ENCODE data around the gene IL10RA.

IL10RA gene

GRCh38 chr11:118012083-118012669 lies 26.0 kb downstream of the IL10RA start:
- Histone ChIP-seq H3K79me1 (ENCODE audit: low read depth, low read length) (no peaks in the 10 kb centered on the region), H3K9ac (ENCODE audit: low read depth, low read length, poor library complexity) (no peak overlapping the region), H2BK15ac (ENCODE audit: low read length) (no peak overlapping the region), H2BK120ac (ENCODE audit: low read depth, low read length) (no peak overlapping the region), H3K27me3 (ENCODE audit: control insufficient read depth in 3 of 3, insufficient read depth in 3 of 3, low read depth in 1 of 3, low read length in 3 of 3) (peaks cover 0 to 15% (median 0%) of the 10 kb centered on the region in 3 experiments), H3K4me1 (ENCODE audit: control insufficient read depth in 2 of 2, insufficient read depth in 1 of 2, low read depth in 1 of 2, low read length in 2 of 2) (no peaks in the 10 kb centered on the region), H3K4me3 (ENCODE audit: low read length in 2 of 2) (no peak overlapping the region), H3K18ac (ENCODE audit: low read length) (peak overlapping the region; percentile 9), H3K23ac (ENCODE audit: low read depth, low read length, poor library complexity) (no peak overlapping the region), H3K4me2 (ENCODE audit: insufficient read depth, low read length, poor library complexity, severe bottlenecking) (no peak overlapping the region), H3K14ac (ENCODE audit: low read length) (no peak overlapping the region), H3K36me3 (replicated peaks in 1 of 2; ENCODE audit: control insufficient read depth in 2 of 2, insufficient read depth in 2 of 2, low read length in 2 of 2) (no peaks in the 10 kb centered on the region), H2BK12ac (ENCODE audit: low read length) (no peak overlapping the region), H4K91ac (ENCODE audit: low read depth, low read length, poor library complexity) (no peak overlapping the region), H2BK5ac (ENCODE audit: low read length) (no peak overlapping the region), H2AFZ (ENCODE audit: low read length) (no peak overlapping the region), H3K4ac (ENCODE audit: low read length) (no peak overlapping the region), H4K8ac (ENCODE audit: low read depth, low read length) (no peak overlapping the region), H3K9me3 (replicated peaks in 1 of 2; ENCODE audit: control insufficient read depth in 2 of 2, insufficient read depth in 1 of 2, low read depth in 1 of 2, low read length in 2 of 2) (no peaks in the 10 kb centered on the region), H3K27ac (replicated peaks; ENCODE audit: low read length) (no peak overlapping the region), H2AK5ac (ENCODE audit: low read depth, low read length) (no peak overlapping the region)
- no peak for DNase-seq (ENCODE audit: low spot score)
- no CpG with 5 or more reads among the region's 7 CpGs for WGBS, 2 donors (ENCODE audit: extremely low coverage in 2 of 2, insufficient read length in 2 of 2, insufficient replicate concordance in 1 of 2)

GRCh38 chr11:118014022-118014421 lies 27.8 kb downstream of the IL10RA start:
- Histone ChIP-seq H3K36me3 (replicated peaks in 1 of 2; ENCODE audit: control insufficient read depth in 2 of 2, insufficient read depth in 2 of 2, low read length in 2 of 2) (no peaks in the 10 kb centered on the region), H4K8ac (ENCODE audit: low read depth, low read length) (no peak overlapping the region), H2AFZ (ENCODE audit: low read length) (no peak overlapping the region), H3K27ac (replicated peaks; ENCODE audit: low read length) (no peak overlapping the region), H2BK5ac (ENCODE audit: low read length) (no peak overlapping the region), H3K4me3 (ENCODE audit: low read length in 2 of 2) (no peak overlapping the region), H2BK12ac (ENCODE audit: low read length) (no peak overlapping the region), H3K4ac (ENCODE audit: low read length) (no peak overlapping the region), H3K23ac (ENCODE audit: low read depth, low read length, poor library complexity) (no peak overlapping the region), H3K18ac (ENCODE audit: low read length) (no peak overlapping the region), H2BK15ac (ENCODE audit: low read length) (no peak overlapping the region), H3K14ac (ENCODE audit: low read length) (no peak overlapping the region), H3K79me1 (ENCODE audit: low read depth, low read length) (no peaks in the 10 kb centered on the region), H3K4me2 (ENCODE audit: insufficient read depth, low read length, poor library complexity, severe bottlenecking) (no peak overlapping the region), H2AK5ac (ENCODE audit: low read depth, low read length) (no peak overlapping the region), H4K91ac (ENCODE audit: low read depth, low read length, poor library complexity) (no peak overlapping the region), H3K9me3 (replicated peaks in 1 of 2; ENCODE audit: control insufficient read depth in 2 of 2, insufficient read depth in 1 of 2, low read depth in 1 of 2, low read length in 2 of 2) (no peaks in the 10 kb centered on the region), H2BK120ac (ENCODE audit: low read depth, low read length) (no peak overlapping the region), H3K27me3 (ENCODE audit: control insufficient read depth in 3 of 3, insufficient read depth in 3 of 3, low read depth in 1 of 3, low read length in 3 of 3) (peaks cover 0 to 10% (median 0%) of the 10 kb centered on the region in 3 experiments), H3K9ac (ENCODE audit: low read depth, low read length, poor library complexity) (no peak overlapping the region), H3K4me1 (ENCODE audit: control insufficient read depth in 2 of 2, insufficient read depth in 1 of 2, low read depth in 1 of 2, low read length in 2 of 2) (no peaks in the 10 kb centered on the region)
- no peak for DNase-seq (ENCODE audit: low spot score)
- WGBS, 2 donors (ENCODE audit: extremely low coverage in 2 of 2, insufficient read length in 2 of 2, insufficient replicate concordance in 1 of 2), result no CpG with 5 or more reads among the region's 3 CpGs

GRCh38 chr11:118015385-118015841 lies 29.2 kb downstream of the IL10RA start:
- WGBS, 2 donors (ENCODE audit: extremely low coverage in 2 of 2, insufficient read length in 2 of 2, insufficient replicate concordance in 1 of 2), result no CpG with 5 or more reads among the region's 11 CpGs
- H3K27me3 ChIP-seq (ENCODE audit: control insufficient read depth in 3 of 3, insufficient read depth in 3 of 3, low read depth in 1 of 3, low read length in 3 of 3), result peaks cover 0 to 10% (median 0%) of the 10 kb centered on the region in 3 experiments

GRCh38 chr11:118016104-118016503 lies 29.9 kb downstream of the IL10RA start:
- Histone ChIP-seq H4K8ac (ENCODE audit: low read depth, low read length) (no peak overlapping the region), H3K4me1 (ENCODE audit: control insufficient read depth in 2 of 2, insufficient read depth in 1 of 2, low read depth in 1 of 2, low read length in 2 of 2) (no peaks in the 10 kb centered on the region), H3K4me2 (ENCODE audit: insufficient read depth, low read length, poor library complexity, severe bottlenecking) (no peak overlapping the region), H4K91ac (ENCODE audit: low read depth, low read length, poor library complexity) (no peak overlapping the region), H2BK15ac (ENCODE audit: low read length) (no peak overlapping the region), H3K9me3 (replicated peaks in 1 of 2; ENCODE audit: control insufficient read depth in 2 of 2, insufficient read depth in 1 of 2, low read depth in 1 of 2, low read length in 2 of 2) (peaks cover 0 to 1% of the 10 kb centered on the region in 2 donors), H3K79me1 (ENCODE audit: low read depth, low read length) (no peaks in the 10 kb centered on the region), H3K14ac (ENCODE audit: low read length) (no peak overlapping the region), H3K4me3 (ENCODE audit: low read length in 2 of 2) (no peak overlapping the region), H3K27me3 (ENCODE audit: control insufficient read depth in 3 of 3, insufficient read depth in 3 of 3, low read depth in 1 of 3, low read length in 3 of 3) (peaks cover 0 to 10% (median 0%) of the 10 kb centered on the region in 3 experiments), H3K23ac (ENCODE audit: low read depth, low read length, poor library complexity) (no peak overlapping the region), H3K9ac (ENCODE audit: low read depth, low read length, poor library complexity) (no peak overlapping the region), H3K4ac (ENCODE audit: low read length) (no peak overlapping the region), H3K36me3 (replicated peaks in 1 of 2; ENCODE audit: control insufficient read depth in 2 of 2, insufficient read depth in 2 of 2, low read length in 2 of 2) (no peaks in the 10 kb centered on the region), H2BK5ac (ENCODE audit: low read length) (no peak overlapping the region), H3K27ac (replicated peaks; ENCODE audit: low read length) (no peak overlapping the region), H3K18ac (ENCODE audit: low read length) (no peak overlapping the region), H2BK12ac (ENCODE audit: low read length) (no peak overlapping the region), H2BK120ac (ENCODE audit: low read depth, low read length) (no peak overlapping the region), H2AK5ac (ENCODE audit: low read depth, low read length) (no peak overlapping the region), H2AFZ (ENCODE audit: low read length) (no peak overlapping the region)
- no peak for DNase-seq (ENCODE audit: low spot score)
- WGBS, 2 donors (ENCODE audit: extremely low coverage in 2 of 2, insufficient read length in 2 of 2, insufficient replicate concordance in 1 of 2), result no CpG with 5 or more reads among the region's 4 CpGs

More at GRCh38 chr11:118015385-118015841, 29.2 kb downstream of the IL10RA start:
- Histone ChIP-seq H2BK5ac (ENCODE audit: low read length) (no peak overlapping the region), H4K8ac (ENCODE audit: low read depth, low read length) (no peak overlapping the region), H3K4ac (ENCODE audit: low read length) (no peak overlapping the region), H2AK5ac (ENCODE audit: low read depth, low read length) (no peak overlapping the region), H3K36me3 (replicated peaks in 1 of 2; ENCODE audit: control insufficient read depth in 2 of 2, insufficient read depth in 2 of 2, low read length in 2 of 2) (no peaks in the 10 kb centered on the region), H3K27ac (replicated peaks; ENCODE audit: low read length) (no peak overlapping the region), H3K9ac (ENCODE audit: low read depth, low read length, poor library complexity) (no peak overlapping the region), H4K91ac (ENCODE audit: low read depth, low read length, poor library complexity) (no peak overlapping the region), H3K4me2 (ENCODE audit: insufficient read depth, low read length, poor library complexity, severe bottlenecking) (no peak overlapping the region), H3K23ac (ENCODE audit: low read depth, low read length, poor library complexity) (no peak overlapping the region), H3K4me3 (ENCODE audit: low read length in 2 of 2) (no peak overlapping the region), H3K9me3 (replicated peaks in 1 of 2; ENCODE audit: control insufficient read depth in 2 of 2, insufficient read depth in 1 of 2, low read depth in 1 of 2, low read length in 2 of 2) (no peaks in the 10 kb centered on the region), H2BK120ac (ENCODE audit: low read depth, low read length) (no peak overlapping the region), H3K14ac (ENCODE audit: low read length) (peak overlapping the region; percentile 92), H3K79me1 (ENCODE audit: low read depth, low read length) (no peaks in the 10 kb centered on the region), H2AFZ (ENCODE audit: low read length) (no peak overlapping the region), H2BK12ac (ENCODE audit: low read length) (no peak overlapping the region), H3K4me1 (ENCODE audit: control insufficient read depth in 2 of 2, insufficient read depth in 1 of 2, low read depth in 1 of 2, low read length in 2 of 2) (no peaks in the 10 kb centered on the region), H3K18ac (ENCODE audit: low read length) (no peak overlapping the region), H2BK15ac (ENCODE audit: low read length) (no peak overlapping the region)
- no peak for DNase-seq (ENCODE audit: low spot score)
